Subcutaneous adipose tissue (tissue), 4 donors: ENCODE data around the gene NTM. TPM values are rescaled to one million over a fixed set of nuclear protein-coding genes. Genes with fewer than 3 reads are reported as not detected.

Experiments
- total RNA-seq, 4 donors: library from RNA; depleted of rRNA; stranded (reverse); fragments of >200 nt; gene quantifications; one replicate each; pipeline ENCODE4 v1.1.0, GENCODE V29; 2016
- TF ChIP-seq, protein P1 (sequence below): fragments of 450-650 bp; IDR thresholded peaks from one replicate; pipeline ENCODE4 v1.5.1; 2016; ENCODE audit warnings: low read depth, mild to moderate bottlenecking, control low read depth, antibody characterized with exemption, moderate library complexity

Gene NTM
- total RNA-seq, 4 donors from 2014 or later: 1.5 to 5.7 (median 1.7) TPM

DNA sequence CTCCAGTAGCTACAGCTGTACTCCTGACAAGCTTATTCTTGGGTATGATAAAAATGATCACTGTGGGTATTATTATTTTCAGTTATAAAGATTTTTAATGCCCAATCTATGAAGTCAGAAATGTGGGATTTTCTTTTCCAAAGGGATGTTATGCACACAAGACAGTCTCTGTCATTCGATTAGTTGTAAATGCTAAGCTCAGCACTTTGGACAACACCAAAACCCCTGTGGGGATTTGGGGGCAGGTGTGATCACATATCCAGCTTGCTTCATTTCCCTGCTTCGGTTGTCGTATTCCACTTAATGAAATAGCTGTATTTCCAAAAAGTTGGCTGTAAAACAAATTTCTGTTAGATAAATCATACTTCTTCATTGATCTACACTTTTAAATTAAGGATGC is 931.5 kb downstream of the NTM start:
- TF ChIP-seq, protein P1, sequence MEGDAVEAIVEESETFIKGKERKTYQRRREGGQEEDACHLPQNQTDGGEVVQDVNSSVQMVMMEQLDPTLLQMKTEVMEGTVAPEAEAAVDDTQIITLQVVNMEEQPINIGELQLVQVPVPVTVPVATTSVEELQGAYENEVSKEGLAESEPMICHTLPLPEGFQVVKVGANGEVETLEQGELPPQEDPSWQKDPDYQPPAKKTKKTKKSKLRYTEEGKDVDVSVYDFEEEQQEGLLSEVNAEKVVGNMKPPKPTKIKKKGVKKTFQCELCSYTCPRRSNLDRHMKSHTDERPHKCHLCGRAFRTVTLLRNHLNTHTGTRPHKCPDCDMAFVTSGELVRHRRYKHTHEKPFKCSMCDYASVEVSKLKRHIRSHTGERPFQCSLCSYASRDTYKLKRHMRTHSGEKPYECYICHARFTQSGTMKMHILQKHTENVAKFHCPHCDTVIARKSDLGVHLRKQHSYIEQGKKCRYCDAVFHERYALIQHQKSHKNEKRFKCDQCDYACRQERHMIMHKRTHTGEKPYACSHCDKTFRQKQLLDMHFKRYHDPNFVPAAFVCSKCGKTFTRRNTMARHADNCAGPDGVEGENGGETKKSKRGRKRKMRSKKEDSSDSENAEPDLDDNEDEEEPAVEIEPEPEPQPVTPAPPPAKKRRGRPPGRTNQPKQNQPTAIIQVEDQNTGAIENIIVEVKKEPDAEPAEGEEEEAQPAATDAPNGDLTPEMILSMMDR: no peak

DNA sequence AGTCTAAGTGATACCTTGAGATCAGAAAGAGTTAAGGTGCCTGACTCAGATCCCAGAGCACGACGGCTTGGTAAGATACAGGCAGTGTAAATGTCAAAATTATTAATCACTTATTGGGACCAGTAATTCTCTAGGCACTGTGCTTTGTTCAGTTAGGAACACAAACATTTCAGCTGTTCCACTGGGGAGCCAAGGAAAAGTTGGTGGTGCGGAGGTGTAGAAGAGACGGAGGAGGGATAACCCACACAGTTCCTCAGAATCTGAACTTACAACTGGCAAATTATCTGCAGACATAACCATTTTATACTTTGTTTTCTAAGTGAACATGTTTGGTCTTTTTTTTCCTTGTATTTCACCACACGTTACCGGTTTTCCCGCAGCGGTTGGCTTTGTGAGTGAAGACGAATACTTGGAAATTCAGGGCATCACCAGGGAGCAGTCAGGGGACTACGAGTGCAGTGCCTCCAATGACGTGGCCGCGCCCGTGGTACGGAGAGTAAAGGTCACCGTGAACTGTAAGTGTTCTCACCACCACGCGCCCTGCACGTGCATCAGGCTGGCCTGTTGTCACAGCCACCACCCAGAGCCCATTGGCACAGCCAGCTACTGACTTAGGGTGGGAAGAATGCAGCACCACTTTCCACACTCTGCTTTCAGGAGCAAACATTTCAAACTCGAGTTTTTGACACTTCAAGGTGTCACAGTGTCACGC is 937.0 kb downstream of the NTM start:
- TF ChIP-seq, protein P1: no peak

DNA sequence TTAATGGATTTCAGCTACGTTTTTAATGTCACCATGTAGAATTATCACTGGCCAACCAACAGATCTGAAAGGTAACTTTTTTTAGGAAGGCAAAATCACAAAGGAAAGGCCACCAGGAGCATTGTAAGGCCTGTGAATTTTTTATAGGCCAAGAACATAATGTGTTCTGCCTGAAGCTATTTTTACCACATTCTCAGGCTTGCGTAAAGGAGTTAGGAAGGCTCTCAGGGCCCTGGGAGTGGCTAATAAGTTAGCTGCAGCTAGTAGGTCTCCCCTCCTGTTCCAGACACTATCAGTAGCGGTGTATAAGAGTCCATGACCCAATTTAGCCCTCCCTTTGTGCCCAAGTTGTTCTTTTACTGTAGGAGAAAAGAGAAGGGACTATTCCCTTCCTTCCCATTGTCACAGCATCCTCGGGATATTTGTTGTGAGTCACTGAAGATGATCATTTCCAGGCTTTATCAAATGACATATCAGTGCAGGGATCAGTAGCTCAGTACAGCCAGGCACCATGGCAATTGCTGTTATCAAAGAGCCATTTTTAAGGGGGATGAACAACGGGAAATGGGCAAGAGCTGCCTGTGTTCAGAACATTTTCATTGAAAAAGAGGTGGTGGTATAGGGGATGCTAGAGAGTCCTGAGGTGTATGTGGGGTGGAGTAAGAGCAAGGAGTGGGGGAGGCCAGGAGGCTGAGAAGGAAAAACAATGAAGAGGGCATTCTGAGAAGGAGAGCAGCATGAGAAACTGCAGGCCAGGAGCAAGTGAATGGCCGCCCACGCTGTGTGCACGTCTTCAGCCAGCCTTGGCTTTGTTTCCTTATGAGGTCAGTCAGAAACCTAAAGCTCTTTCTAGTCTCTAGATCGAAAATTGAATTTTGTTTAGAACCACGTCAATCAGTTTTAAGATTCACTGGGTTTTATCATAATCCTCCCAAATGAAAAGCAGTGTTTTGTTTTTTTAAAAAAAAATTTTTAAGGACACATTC is 940.3 kb downstream of the NTM start:
- TF ChIP-seq, protein P1: no peak

DNA sequence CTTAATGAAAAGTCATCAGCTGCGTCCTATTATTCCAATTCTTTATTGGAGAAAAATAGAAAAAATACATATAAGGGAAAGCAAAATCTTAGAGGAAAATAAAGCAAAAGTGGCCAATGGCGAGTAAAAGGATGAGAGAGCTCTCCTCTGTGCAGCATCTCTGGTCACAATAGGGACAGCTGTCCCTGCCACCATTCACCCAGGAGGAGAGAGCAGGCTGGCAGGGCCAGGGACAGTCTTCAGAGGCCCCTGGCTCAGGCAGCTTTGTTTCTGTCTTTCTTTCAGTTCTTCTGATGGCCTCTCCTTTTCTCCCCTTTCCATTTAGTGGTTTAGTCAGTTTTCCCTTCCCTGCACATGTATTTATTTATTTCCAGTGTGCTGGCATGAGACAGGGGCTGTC is 941.3 kb downstream of the NTM start:
- TF ChIP-seq, protein P1: no peak

GRCh38 chr11:132312161-132312560 is 941.7 kb downstream of the NTM start:
- TF ChIP-seq, protein P1: no peak

GRCh38 chr11:132312701-132313111 is 942.3 kb downstream of the NTM start:
- TF ChIP-seq, protein P1: no peak

- TF ChIP-seq, protein P1: no peak
These were observed 944.6 kb downstream of the NTM start for GRCh38 chr11:132314911-132315455.
